ENCODE results near the gene WDR38.
"Not testable (repeated sequence)": the region's sequence is repeated elsewhere in the genome, so short reads cannot be mapped to it uniquely, and the experiment has no call there.

The WDR38 gene

GRCh38 chr9:124835026-124835557 is 18.2 kb upstream of the WDR38 start:
- no peak for DNase-seq

DNA sequence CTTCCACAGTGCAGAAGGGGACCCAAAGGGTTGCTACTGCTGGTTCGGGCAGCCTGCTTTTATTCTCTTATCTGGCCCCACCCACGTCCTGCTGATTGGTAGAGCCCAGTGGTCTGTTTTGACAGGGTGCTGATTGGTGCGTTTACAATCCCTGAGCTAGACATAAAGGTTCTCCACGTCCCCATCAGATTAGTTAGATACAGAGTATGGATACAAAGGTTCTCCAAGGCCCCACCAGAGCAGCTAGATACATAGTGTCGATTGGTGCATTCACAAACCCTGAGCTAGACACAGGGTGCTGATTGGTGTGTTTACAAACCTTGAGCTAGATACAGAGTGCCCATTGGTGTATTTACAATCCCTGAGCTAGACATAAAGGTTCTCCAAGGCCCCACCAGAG is 15.1 kb upstream of the WDR38 start:
- DNase-seq: not testable (repeated sequence)

DNA sequence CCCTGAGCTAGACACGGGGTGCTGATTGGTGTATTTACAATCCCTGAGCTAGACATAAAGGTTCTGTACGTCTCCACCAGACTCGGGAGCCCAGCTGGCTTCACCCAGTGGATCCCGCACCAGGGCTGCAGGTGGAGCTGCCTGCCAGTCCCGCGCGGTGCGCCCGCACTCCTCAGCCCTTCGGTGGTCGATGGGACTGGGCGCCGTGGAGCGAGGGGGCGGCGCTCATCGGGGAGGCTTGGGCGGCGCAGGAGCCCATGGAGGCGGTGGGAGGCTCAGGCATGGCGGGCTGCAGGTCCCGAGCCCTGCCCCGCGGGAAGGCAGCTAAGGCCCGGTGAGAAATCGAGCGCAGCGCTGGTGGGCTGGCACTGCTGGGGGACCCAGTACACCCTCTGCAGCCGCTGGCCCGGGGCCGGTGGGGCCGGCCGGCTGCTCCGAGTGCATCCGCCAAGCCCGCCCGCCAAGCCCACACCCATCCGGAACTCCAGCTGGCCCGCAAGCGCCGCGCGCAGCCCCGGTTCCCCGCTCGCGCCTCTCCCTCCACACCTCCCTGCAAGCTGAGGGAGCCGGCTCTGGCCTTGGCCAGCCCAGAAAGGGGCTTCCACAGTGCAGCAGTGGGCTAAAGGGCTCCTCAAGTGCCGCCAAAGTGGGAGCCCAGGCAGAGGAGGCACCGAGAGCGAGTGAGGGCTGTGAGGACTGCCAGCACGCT is 14.5 kb upstream of the WDR38 start:
- not testable (repeated sequence) for DNase-seq

DNA sequence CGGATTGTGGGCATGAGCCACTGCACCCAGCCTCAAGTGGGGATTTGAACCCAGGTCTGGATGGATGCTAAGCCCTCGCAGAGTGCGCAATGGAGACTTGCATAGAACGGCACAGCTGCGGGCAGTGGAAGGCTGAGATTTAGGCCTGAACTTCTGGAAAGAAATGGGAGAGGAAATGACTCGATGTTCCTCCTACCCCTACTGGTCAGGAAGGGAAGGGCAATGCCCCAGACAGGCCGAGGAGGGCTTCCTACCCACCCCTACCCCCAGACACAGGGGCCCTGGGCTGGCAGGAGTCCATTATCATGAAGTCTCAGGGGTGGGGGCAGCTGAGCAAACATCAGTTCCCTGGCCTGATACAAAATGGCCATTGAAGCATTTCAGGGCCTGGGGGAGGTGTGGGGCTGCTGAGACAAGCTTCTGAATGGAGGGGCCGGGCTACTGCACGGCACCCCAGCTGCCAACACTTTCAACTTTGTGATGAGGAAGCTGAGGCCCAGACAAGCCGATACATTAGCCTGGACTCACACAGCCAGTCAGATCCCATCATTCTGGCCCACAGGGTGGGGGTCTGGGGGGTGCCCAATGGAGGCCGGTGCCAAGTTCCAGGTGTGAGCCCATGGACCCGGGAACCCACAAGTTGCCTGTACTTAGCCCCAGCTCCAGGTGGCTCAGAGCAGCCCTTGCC is 13.5 kb upstream of the WDR38 start:
- no peak for DNase-seq

DNA sequence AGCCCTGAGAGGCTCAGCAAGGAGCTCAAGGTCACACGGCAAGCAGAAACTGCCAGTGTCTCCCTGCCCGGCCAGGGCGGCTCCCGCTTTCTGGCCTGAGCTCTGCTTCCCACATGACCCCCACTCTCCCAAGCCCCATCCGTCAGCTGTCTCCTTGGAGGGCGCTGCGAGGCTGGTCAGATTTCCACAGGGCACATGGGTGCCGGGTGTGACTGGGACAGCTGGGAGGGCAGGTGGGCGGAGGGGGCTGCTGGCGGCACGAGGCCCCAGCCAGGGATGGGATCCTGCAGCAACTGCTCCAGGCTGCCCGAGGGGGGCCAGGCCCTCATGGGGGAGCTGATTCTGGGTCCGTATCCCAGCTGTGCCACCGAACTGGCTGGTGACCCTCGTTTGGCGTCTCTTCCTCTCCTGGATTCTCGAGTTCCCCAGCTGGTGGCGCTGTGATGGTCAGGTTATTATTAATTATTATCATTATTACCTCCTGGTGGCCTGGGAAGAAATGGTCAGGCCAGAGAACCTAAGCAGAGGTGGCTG is 12.9 kb upstream of the WDR38 start:
- DNase-seq: no peak

DNA sequence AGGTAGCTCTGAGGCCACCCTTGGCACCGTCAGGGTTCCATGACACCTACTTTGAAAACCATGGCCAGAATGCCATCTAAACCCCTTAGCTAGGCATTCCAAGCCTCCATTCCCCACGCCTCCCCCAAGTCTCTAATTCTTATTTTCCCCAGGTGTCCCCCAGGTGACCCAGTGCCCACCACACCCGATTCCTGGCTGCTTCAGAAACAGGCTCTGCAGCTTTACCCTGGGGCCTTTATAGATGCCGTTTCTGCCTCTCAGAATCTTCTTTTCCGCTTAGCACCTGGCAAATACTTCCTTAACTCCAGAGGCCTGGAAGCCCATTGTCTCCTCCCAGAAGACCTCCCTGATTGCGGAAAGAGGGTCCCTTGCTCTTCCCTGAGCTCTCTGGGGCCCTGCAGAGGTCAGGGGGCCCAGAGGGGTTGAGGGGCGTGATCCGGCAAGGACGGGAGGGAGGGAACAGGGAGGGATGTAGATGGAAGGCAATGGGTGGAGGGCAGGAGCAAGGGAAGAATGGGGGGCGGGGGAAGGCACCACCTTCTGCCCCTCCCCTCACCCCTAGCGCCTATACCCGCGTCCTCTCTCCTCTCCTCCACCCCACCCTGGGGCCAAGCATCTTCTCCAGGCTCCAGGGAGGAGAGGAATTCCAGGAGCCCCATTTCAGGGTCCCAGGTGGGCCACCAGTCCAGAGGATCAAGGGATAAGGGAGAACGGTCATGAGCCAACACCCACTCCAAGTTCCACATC is 12.0 kb upstream of the WDR38 start:
- no peak for DNase-seq

DNA sequence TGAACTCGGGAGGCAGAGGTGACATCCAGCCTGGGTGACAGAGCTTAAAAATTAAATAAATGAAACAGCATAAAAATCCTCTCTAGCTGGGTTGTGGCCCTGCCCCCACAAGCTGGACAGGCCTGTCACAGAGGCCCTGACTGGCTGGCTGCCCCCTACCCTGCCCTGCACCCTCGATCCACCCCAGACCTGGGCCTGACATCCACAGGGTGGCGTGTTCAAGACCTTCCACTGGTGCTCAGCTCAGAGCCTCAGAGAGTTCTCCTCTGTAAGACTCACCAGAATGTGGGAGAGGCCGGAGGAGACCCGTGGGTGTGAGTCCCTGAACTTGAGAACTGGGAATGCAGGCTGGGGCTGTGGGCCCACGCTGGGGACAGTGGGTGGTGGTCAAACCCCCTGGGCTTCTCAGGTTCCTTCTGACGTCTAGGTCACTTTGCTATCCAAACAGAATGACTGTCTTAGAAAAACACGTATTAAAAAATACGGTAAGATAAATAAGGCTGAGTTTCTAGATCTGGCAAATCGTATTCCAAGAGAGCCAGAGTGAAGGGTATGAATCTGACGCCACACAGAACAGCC is 9.7 kb upstream of the WDR38 start:
- DNase-seq: no peak

- DNase-seq: no peak
Observed at GRCh38 chr9:124844291-124844690, 9.0 kb upstream of the WDR38 start.

DNA sequence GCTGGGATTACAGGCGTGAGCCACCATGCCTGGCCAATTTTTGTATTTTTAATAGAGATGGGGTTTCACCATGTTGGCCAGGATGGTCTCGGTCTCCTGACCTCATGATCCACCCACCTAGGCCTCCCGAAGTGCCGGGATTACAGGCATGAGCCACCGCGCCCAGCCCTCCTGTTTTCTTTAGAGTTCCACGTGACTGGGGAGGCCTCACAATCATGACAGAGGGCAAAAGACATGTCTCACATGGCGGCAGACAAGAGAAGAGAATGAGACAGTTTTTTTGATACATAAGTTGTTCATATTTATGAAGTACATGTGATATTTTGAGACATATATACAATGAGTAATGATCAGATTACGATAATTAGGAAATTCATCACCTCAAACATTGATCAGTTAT is 6.8 kb upstream of the WDR38 start:
- DNase-seq: not testable (repeated sequence)

DNA sequence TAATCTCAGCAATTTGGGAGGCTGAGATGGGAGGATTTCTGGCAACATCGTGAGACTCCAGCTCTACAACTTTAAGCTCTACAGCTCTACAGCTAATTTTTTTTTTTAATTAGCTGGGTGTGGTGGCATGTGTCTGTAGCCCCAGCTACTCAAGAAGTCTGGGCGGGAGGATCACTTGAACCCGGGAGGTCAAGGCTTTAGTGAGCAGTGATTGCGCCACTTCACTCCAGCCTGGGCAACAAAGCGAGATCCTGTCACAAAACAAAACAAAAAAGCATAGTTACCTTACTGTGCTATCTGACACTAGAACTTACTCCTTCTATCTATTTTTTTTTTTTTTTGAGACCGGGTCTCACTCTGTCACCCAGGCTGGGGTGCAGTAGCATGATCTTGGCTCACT is 6.3 kb upstream of the WDR38 start:
- no peak for DNase-seq

- no peak for DNase-seq
Observed at GRCh38 chr9:124849801-124850200, 3.5 kb upstream of the WDR38 start.

GRCh38 chr9:124852121-124852828 is 985 bp upstream of the WDR38 start:
- DNase-seq: no peak

GRCh38 chr9:124853605-124854143 is 414 bp downstream of the WDR38 start:
- DNase-seq: no peak

DNA sequence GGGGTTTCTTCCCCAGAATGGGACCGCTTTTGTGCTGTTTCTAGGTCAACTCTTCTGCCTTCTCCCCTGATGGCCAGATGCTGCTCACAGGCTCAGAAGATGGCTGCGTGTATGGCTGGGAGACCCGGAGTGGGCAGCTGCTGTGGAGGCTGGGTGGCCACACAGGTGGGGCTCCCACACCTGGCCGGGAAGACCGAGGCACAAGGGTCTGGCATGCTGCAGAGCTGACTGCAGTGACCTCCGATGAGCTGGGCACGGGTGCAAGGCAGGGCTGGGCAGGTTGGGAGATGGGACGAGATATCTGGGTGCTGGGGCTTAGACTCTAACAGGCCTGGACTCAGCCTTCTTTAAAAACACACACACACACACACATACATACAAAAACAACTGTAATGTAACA is 901 bp downstream of the WDR38 start:
- DNase-seq: no peak

- DNase-seq: no peak
Observed at GRCh38 chr9:124854822-124855221, 1.6 kb downstream of the WDR38 start.

- DNase-seq: no peak
Observed at GRCh38 chr9:124855566-124855943, 2.3 kb downstream of the WDR38 start.

GRCh38 chr9:124855944-124856765 is 2.9 kb downstream of the WDR38 start:
- DNase-seq: no peak

GRCh38 chr9:124857533-124858162 is 4.4 kb downstream of the WDR38 start:
- no peak for DNase-seq

DNA sequence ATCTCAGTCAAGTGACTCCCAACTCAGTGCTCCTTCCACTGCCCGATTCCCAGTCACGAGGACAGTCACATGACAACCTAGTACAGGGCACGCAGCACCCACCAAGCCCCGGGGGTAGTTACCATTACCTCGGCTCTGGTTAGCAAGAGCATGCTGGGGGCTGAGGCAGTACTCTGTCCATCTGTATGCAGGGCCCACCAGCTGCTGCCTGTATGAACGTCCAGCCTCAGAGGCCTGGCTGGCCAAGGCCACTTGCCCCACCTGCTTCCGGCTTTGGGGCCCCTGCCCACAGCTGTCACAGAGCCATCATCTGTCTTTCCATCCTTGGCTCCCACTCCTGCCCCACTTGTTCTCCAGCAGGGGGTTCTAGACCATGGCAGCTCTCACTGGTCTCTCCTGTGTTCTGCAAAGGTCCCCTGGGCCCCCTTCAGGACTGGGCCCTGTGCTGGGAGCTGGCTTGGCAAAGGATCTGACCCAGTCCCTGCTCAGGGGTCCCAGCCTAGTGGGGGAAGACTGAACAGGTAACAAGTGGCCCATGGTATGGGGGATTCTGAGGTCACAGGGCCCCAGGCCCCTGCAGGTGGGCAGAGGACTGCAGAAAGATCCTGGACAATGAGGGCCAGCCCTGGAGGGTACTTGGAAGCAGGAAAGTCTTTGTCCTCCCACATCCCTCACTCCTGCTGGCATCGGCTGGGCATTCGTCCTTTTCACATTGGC is 5.2 kb downstream of the WDR38 start:
- DNase-seq: no peak

All from CD4-positive, alpha-beta T cell treated with Interleukin-10 for 1 hour (primary cell).